A549 treated with AZD9567 at 1 μM for 4 hours (cell line): Measurements from ENCODE around the gene NR4A3. TPM values are rescaled to one million over a fixed set of nuclear protein-coding genes. Genes with fewer than 3 reads are reported as not detected.

Source experiments
- total RNA-seq: library from RNA; stranded (reverse); fragments of 200-300 nt; extraction: Qiagen RNA extraction; gene quantifications from 5 replicates; pipeline ENCODE4 v1.2.3, GENCODE V29; 2022; ENCODE audit not compliant: insufficient read depth

Gene NR4A3
- 1.7 to 2.8 TPM (median 2.0 TPM) in 5 replicates for total RNA-seq

DNA sequence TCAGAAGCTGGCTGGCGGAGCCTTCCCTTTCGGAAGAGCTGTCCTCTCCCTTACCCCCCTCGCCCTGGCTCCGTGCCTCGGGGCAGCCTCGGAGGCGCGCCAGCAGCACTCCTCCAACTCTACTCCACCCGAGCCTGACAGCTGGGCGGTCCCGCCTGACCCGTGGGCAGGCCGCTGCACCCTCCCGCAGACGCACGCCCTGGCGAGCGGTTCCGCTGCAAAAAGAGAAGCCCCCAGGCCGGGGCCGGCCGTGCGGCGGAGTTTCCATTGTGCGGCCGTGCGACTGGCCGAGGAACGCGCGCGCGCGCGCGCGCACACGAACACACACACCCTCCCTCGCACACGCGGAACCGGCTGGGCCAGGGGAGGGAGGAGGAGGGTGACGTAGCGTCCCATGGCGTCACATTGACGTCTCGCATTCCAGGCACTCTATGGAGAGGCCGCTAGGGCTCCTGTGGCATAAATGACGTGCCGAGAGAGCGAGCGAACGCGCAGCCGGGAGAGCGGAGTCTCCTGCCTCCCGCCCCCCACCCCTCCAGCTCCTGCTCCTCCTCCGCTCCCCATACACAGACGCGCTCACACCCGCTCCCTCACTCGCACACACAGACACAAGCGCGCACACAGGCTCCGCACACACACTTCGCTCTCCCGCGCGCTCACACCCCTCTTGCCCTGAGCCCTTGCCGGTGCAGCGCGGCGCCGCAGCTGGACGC is at the start of gene NR4A3:
TSS of gene NR4A3 (plus strand) at position 490 of the 713 bp plus-strand sequence. CDS start 6,158 bp downstream, outside the sequence.

GRCh38 chr9:99906403-99907207 is 84.9 kb downstream of the NR4A3 start, which contains the start of gene STX17:
Gene STX17, plus strand, starts transcription at chr9:99906654. Its CDS starts 8,586 bp downstream, at chr9:99915240.

Other genes starting within 250 kb of the NR4A3 start
- 6.5 to 17.2 TPM (median 8.9 TPM) in 5 replicates for gene STX17, start 84.8 kb downstream of the NR4A3 start, total RNA-seq